ENCODE measurements around the gene WNT9B. TPM values are rescaled to one million over a fixed set of nuclear protein-coding genes. Genes with fewer than 3 reads are reported as not detected.

The WNT9B gene
- total and polyA plus RNA-seq, 9 of the 15 experiments (the other 6 are each of a cell fraction or from before 2014, with no cell fraction given): not detected

DNA sequence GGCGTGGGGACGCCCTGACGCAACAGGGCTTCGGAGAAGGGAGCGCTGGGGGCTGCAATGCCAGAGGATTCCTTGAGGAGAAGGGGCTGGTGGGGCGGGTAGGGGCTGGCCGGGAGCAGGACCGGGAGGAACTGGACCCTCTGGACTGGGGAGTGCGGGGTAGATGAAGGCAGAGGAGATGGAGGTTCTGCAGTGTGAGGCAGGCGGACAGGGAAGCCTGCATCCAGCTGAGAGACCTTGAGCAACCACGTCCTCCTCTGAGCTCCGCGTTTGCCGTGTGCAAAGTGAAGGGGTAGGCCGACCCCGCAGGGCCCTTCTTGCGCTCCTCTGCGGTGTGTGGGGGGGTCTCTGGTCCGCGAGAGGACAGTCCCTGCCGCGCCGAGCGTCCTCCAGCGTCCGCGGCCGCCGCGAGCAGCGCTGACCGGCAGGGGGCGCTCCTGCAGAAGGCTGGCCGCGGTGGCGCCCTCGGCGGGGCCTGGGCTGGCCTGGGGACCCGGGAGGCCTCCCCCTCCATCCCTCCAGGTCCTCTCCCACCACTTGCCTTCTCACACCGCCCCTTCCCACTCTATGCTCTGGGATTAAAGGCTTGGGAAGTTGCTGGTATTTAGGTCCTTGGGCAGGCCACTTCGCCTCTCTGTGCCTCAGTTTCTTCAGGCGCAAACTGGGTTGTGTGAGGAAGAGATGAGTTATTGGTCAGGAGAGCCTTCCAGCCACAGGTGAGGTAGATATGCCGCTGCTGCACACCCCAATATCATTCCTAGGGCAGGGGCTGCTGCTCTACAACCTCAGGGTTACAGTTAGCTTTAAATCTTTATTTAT is 9.6 kb upstream of the WNT9B start (continued):
- TF ChIP-seq THRB (CRISPR knock-in tag; conservative IDR thresholded peaks at IDR 0.05) (no peak), BACH1 (tag; IDR thresholded peaks at IDR 0.05) (no peak), STAG1 (CRISPR knock-in tag; IDR thresholded peaks at IDR 0.05; ENCODE audit: borderline replicate concordance) (peak; percentile 48; the same call in 1 of the 2 replicates), TSC22D4 (tag; IDR thresholded peaks at IDR 0.05) (no peak), SMC3 (conservative IDR thresholded peaks at IDR 0.05; ENCODE audit: insufficient read depth, low read depth, low read length) (peak; percentile 77), CTCF (IDR thresholded peaks at IDR 0.05 in 2 of 3, conservative IDR thresholded peaks at IDR 0.05 in 1 of 3; ENCODE audit: insufficient read depth in 2 of 3, low read depth in 1 of 3, low read length in 3 of 3) (peak; percentile 79 to 92 (median 90))

All from K562 (cell line).